ENCODE measurements around the gene RASSF1.
"Not testable (repeated sequence)": the region's sequence is repeated elsewhere in the genome, so short reads cannot be mapped to it uniquely, and the experiment has no call there.

The RASSF1 gene

GRCh38 chr3:50298836-50299637 lies 41.6 kb downstream of the RASSF1 start, which contains the start of the genes HYAL3 and NAA80:
TSS of gene HYAL3 (minus strand) at chr3:50299405. CDS start at chr3:50295602, 3,803 bp downstream.
TSS of gene NAA80 (minus strand) at chr3:50299405. CDS start at chr3:50297463, 1,942 bp downstream.
- peak; percentile 99 for DNase-seq

GRCh38 chr3:50297896-50298725 lies 42.5 kb downstream of the RASSF1 start:
- DNase-seq: no peak

- no peak for DNase-seq
Measured at GRCh38 chr3:50297384-50297775, 43.3 kb downstream of the RASSF1 start.

- DNase-seq: no peak
Measured at GRCh38 chr3:50296721-50297383, 43.8 kb downstream of the RASSF1 start.

- DNase-seq: no peak
Measured at GRCh38 chr3:50295553-50296431, 44.8 kb downstream of the RASSF1 start.

- DNase-seq: no peak
Measured at GRCh38 chr3:50294492-50295403, 45.9 kb downstream of the RASSF1 start.

GRCh38 chr3:50294089-50294488 lies 46.5 kb downstream of the RASSF1 start:
- DNase-seq: no peak

GRCh38 chr3:50293079-50293801 lies 47.4 kb downstream of the RASSF1 start:
- DNase-seq: no peak

- DNase-seq: peak; percentile 89
Measured at GRCh38 chr3:50292159-50293078, 48.2 kb downstream of the RASSF1 start, which contains the start of gene IFRD2. TSS of gene IFRD2 (minus strand) at chr3:50292429. CDS start at chr3:50292274, 155 bp downstream.

- no peak for DNase-seq
Measured at GRCh38 chr3:50290161-50290641, 50.4 kb downstream of the RASSF1 start.

GRCh38 chr3:50289130-50289529 lies 51.5 kb downstream of the RASSF1 start:
- DNase-seq: no peak

GRCh38 chr3:50288387-50289007 lies 52.1 kb downstream of the RASSF1 start:
- DNase-seq: no peak

GRCh38 chr3:50287262-50287661 lies 53.4 kb downstream of the RASSF1 start:
- no peak for DNase-seq

GRCh38 chr3:50286322-50287227 lies 54.1 kb downstream of the RASSF1 start:
- no peak for DNase-seq

GRCh38 chr3:50284121-50284520 lies 56.5 kb downstream of the RASSF1 start:
- not testable (repeated sequence) for DNase-seq

All from activated CD4-positive, CD25-positive, alpha-beta regulatory T cell treated with anti-CD3 and anti-CD28 coated beads, Interleukin-2, amount 50 U/mL, for 72 hours (primary cell).